AG08395 (cell line): ENCODE data around the gene KCNA2.

Experiments
- DNase-seq: peaks from one replicate; pipeline ENCODE4 v3.0.0; 2012; ENCODE audit warnings: mixed read lengths, low spot score

The KCNA2 gene

DNA sequence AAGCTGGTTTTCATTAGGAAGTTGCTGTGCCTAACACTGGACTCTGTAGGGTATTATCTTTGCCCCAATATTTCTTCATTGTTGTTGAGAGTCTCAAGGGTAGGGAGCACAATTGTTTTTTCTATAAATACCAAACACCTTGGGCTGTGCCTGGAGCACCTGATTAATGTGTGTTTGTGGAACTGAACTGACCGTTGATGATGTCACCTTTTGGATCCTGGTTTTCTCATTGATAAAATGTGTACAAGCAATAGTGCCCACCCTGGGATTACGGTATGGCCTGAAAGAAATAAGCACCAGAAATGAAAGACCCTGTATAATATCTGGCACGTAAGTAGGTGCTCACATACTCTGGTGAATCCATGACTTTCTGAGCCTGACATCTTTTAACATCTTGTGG, 39.3 kb downstream of the KCNA2 start:
- no peak for DNase-seq

DNA sequence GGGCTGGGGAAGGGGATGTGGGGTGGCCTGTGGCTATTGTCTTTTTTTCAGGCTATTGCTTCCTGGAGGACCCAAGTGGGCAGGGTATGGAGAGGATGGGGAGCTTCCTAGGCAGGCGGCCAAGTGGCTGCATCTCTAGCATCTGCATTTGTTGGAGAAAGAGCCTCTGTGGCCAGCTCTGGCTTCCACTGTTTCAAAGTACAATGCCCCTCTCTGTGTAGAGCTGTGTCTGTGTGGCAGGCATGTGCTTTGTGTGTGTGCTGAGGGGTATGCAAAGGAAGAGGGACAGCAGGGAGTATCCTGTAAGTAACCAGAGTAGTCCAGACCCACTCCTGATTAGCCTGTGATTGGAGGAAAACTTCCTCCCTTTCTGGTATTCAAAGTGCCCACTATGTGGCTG, 40.6 kb downstream of the KCNA2 start:
- no peak for DNase-seq

DNA sequence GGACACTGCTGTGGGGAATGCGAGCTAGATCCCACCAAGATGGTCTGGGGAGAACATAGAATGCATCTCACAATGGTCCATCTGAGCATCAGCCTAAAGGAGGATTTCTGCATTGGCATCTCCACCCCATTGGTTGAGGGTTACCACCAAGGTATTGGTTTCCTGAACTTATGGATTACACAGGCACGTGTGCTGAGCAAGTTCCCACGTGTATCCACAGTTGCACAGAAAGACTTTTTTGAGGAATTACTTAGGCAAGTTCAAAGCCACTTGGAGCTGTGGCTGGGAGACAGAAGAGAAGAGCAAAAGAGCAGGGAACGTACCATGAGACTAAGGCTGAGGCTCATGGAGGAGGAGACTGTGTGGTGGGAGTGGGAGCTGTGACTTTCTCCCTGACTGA, 43.1 kb downstream of the KCNA2 start:
- DNase-seq = no peak

DNA sequence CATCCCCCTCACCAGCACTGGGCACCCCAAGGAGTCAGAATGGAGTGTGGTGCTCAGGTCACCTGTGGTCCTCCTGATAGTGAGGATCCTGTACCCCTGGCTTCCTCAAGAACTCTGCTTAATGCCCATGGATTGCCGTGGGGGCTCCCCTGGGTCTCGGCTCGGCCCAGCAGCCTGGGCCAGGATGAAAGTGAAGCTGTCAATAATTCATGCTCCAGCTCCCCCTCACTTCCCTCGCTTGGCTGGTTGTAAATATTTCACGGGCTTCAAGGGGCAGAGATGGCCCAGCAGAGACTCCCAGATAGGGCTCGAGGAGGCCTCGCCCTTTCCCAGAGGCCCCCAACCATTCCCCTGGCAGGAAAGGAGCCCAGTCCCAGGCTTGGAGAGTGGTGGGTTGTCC, 44.6 kb downstream of the KCNA2 start:
- DNase-seq = no peak

DNA sequence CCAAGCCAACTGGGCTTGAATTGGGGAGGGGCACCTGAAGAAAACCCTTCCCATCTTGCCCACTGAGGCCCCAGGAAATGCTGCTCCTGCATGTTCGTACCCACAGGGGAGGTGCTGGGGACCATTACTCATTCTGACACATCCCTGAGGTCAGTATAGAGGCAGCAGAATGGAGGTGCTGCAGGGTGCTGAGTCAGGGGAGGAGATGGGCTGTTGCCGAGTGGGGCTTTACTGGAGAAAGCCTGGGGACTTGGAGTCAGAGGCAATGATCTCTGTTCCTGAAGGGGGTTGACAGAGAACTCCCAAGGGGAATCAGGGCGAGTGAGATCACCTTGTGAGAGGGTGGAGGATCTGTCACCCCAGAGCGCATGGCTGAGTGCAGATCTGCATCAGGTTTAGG, 47.0 kb downstream of the KCNA2 start:
- DNase-seq = no peak

DNA sequence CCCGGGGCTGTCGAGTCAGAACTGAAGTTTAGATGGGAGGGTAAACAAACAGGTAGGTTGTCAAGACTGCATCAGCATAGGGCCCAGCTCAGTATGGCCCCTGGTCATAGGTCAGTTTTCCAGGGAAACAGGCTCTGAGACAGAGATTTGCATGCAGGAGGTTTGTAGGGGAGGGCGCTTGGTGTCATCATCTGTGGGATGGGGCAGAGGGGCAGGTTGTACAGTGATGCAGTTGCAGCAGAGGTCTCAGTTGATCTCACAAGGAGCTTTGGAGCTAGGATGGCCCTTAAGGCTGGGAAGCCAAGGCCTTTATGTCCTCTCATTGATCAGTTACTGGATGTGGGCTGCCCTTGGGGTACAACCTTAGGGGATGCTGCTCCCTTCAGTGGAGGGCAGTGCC, 48.7 kb downstream of the KCNA2 start:
- no peak for DNase-seq

DNA sequence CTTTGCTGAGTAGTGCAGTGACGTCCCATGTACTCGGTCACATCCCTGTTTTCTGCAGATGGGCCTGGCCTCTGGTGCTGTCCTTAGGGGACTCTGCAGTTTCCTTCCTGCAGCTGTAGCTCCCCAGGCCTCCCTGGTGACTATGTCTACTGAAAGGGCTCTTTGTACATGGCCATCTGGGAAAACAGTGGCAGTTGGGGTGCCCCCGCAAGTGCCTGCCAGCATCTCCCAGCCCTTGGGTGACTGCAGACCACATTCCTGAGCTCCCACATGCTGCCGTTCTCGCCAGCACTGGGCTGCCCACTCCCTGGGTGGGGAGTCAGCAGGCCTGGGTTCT, 49.7 kb downstream of the KCNA2 start:
- no peak for DNase-seq

DNA sequence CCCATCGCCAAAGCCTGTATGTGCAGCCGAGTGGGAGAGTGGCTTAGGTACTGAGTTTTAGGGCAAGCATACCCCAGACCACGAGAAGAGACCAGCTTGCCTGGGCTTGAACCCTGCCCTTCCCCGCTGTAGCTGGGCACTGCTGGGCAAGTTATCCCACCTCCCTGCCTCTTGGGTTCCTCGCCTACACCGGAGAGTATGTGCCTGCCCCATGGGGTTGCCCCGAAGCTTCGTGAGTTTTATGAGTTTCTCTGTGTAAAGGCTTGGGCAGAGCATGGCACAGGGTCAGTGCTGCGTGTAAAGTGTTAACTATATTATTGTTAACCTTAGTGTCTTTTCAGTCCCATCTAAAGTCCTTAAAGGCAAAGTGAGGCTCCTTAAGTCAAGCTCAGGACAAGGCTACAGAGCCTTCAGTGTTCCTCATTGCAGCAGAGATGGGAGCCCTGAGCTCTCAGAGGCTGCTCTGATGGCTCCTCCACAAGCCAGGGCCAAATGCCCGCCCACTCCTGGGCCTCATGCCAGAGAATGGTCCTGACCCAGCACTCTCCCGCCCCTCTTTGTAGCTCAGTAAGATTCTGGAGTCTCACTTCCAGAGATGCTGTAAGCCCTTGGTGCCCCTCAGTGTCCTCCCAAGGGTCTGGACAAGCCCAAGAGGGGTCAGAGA, 50.2 kb downstream of the KCNA2 start:
- DNase-seq = no peak

DNA sequence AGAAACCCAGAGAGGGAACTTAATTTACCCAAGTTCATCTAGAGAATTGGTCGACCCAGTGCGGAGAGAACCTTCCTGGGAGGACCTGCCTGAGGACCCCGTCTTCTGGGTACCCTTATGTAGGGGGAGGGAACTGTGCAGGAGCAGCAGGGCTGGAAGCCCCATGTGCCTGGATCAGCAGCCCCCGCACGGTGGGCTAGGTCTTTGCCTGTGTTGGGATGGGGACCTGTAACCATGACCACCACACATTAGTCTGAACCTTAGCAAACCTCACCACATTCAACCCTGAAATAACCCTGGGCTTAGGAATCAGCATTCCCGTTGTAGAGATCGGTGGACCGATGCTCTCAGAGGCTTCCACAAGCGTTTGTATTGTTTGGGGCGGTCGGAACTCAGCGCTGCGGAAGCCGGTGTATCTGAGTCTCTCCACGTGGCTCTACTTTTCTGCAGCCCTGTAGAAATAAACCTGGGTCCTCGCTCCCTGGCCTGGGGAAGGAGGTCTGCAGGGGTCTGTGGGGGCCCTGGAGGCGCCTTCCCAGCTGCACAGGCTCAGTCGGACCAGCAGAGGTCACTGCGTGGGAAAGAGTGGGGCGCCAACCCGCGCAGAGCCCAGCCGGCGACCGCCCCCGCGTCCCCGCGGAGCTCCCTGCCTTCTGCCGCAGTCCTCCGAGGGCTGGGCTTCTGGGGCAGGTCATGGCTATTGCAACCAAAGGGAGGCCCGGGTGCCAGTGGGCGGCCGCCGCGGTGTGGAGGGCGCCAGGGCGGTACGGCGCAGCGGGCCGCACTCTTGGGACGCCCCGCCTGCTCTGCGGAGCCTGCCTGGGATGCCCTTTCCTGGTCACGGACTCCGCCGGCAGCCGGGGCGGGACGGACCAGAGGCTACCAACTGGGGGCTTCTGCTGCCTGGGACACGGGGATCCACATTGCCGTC, 51.0 kb downstream of the KCNA2 start:
- peak; percentile 58 for DNase-seq

DNA sequence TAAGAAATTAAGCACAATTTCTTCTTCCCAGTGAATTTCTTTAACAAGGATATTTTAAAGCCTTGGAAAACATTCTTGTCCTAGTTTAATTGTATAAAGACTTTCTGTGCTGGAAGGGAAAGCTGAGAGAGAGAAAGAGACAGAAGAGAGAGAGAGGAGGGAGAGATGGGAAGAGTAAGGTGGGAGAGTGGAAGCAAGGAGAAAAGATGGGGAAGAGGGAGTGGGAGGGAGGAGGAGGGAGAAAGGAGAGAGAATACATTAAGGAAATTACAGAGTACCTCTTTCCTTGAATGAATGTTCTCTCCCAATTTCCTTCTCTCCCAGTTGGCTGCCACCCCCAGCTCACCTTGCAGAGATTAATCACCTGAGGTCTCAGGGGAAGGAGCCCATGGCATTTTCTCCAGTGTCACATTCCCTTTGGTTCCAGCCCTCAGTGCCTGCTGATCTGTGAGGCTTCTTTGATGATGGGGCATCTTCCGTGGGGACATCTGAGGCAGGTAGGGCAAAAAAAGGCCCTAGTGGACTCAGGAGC, 54.8 kb downstream of the KCNA2 start:
- no peak for DNase-seq

DNA sequence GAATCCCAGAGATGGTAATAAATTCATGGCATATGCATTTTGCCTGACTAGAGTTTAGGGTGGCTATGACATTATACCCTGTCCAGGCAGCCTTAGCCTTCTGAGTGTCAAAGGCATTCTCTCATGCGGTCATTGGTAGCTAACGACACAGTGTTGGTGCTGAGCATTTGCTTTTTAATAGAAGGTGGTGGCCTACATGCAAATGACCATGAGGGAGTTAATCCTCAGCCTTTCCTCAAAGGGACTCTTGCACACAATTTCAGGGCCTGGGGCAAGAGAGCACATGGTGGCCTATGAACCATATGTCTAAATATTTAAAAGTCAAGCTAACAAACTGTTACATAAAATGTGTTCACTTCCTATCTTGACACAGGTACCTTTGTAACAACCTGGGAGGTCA, 56.3 kb downstream of the KCNA2 start:
- DNase-seq = no peak

DNA sequence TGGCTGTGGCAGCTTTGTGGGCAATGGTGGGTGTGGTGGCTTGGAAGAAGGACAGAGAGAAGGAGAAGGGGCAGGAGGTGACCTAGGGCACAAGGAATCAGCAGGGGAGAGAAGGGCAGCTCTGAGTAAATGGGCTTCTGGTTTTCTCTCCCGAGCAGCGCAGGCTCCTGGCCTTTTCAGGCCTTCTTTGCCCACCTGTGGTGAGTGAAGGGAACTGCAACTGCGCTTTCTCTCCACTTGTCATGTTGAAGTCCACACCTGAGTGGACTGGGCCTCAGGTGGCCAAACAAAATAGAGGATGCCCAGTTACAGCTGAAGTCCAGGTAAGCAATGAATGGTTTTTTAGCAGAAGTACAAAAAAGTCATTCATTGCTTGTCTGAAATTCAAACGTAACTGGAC, 57.8 kb downstream of the KCNA2 start:
- peak; percentile 25 for DNase-seq

DNA sequence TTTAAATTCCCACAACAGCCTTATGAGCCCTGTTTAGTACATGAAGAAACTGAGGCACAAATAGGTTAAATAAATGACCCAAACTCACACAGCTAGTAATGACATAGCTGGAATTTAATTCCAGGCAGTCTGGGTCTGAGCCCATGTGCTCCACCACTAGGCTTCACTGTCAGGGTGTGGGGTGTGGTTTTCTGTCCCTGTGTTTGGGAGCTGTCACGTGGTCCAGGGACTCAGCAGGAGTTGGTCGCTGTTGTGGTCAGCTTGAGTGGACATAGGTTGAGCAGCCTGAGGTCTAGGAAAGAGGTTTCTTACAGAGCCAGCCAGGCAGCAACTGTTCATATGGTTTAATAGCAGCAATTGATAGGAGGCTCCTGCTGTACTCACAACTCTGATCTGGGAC, 59.1 kb downstream of the KCNA2 start:
- no peak for DNase-seq

DNA sequence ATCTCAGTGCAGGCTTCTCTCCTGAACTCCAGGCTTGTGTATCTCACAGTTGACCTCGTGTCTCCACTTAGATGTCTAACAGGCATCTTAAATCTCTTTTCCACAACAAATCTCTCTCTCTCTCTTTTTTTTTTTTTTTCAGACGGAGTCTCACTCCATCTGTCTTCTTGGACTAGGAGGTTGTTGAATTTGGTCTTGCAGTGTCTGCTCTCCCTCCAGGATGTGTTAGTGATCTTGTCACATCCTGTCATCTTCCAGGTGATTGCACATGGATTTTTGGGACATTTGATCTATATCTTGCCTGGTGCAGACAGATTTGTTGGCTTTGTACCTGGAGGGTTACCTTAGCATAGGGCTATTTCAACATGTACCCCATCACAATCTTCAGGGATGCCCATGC, 60.7 kb downstream of the KCNA2 start:
- no peak for DNase-seq

DNA sequence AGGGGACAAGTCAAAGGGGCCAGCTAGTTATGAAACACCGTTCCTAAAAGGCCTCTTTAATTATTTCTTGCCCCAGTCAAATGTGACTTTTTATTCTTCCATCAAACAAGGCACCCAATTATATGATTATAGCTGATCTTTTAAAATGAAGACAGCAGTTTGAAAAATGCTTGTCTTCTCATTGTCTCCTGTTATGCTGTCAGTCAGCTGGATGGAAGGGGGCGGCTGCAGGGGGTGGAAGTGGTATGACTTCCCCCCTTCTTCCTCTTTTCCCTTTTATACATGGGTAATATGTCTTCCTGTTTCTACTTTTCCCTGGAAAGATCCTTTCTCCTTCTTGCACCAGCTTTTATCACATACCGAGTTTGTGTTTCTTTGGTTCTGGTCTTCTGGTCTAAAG, 61.4 kb downstream of the KCNA2 start:
- no peak for DNase-seq
